ENCODE measurements around the gene CEACAM19. TPM values are rescaled to one million over a fixed set of nuclear protein-coding genes. Genes with fewer than 3 reads are reported as not detected.
"Not testable (repeated sequence)": the region's sequence is repeated elsewhere in the genome, so short reads cannot be mapped to it uniquely, and the experiment has no call there.

Gene CEACAM19
- total RNA-seq, 2 donors from 2014 or later, result 0.27 to 0.39 TPM

- Mint-ChIP-seq H3K36me3 (ENCODE audit: low read depth) (peaks cover 2% of the 10 kb centered on the region), H3K27me3 (peaks cover 8% of the 10 kb centered on the region), H3K27ac (no peak overlapping the region), H3K4me3 (no peak overlapping the region), H3K4me1 (no peaks in the 10 kb centered on the region)
- DNase-seq, result no peak
- no peaks in the 10 kb centered on the region for H3K9me3 ChIP-seq (ENCODE audit: control insufficient read depth, low read length, poor library complexity, severe bottlenecking)
- ATAC-seq, result no peak
Measured at GRCh38 chr19:44668985-44669764, 2.1 kb upstream of the CEACAM19 start.

- H3K27me3 Mint-ChIP-seq; H3K4me1 Mint-ChIP-seq; H3K9me3 ChIP-seq (ENCODE audit: control insufficient read depth, low read length, poor library complexity, severe bottlenecking); H3K4me3 Mint-ChIP-seq; H3K36me3 Mint-ChIP-seq (ENCODE audit: low read depth); ATAC-seq; DNase-seq; H3K27ac Mint-ChIP-seq: not testable (repeated sequence)
Measured at GRCh38 chr19:44670027-44670426, 1.3 kb upstream of the CEACAM19 start.

- Mint-ChIP-seq H3K4me1 (no peaks in the 10 kb centered on the region), H3K27me3 (peaks cover 12% of the 10 kb centered on the region), H3K4me3 (no peak overlapping the region), H3K27ac (no peak overlapping the region), H3K36me3 (ENCODE audit: low read depth) (peaks cover 2% of the 10 kb centered on the region)
- no peak for ATAC-seq
- no peaks in the 10 kb centered on the region for H3K9me3 ChIP-seq (ENCODE audit: control insufficient read depth, low read length, poor library complexity, severe bottlenecking)
- DNase-seq, result no peak
Measured at GRCh38 chr19:44672226-44672625, 944 bp downstream of the CEACAM19 start.

- Mint-ChIP-seq H3K4me3 (no peak overlapping the region), H3K27ac (no peak overlapping the region), H3K4me1 (no peaks in the 10 kb centered on the region), H3K36me3 (ENCODE audit: low read depth) (peaks cover 2% of the 10 kb centered on the region), H3K27me3 (peaks cover 12% of the 10 kb centered on the region)
- H3K9me3 ChIP-seq (ENCODE audit: control insufficient read depth, low read length, poor library complexity, severe bottlenecking), result no peaks in the 10 kb centered on the region
- ATAC-seq (no peak), DNase-seq (no peak)
Measured at GRCh38 chr19:44673510-44673909, 2.2 kb downstream of the CEACAM19 start.

GRCh38 chr19:44675521-44675920, 4.2 kb downstream of the CEACAM19 start:
- H3K4me1 Mint-ChIP-seq, result no peaks in the 10 kb centered on the region
- ATAC-seq (no peak), DNase-seq (no peak)
- H3K4me3 Mint-ChIP-seq, result no peak overlapping the region
- no peaks in the 10 kb centered on the region for H3K9me3 ChIP-seq (ENCODE audit: control insufficient read depth, low read length, poor library complexity, severe bottlenecking)
- no peaks in the 10 kb centered on the region for H3K36me3 Mint-ChIP-seq (ENCODE audit: low read depth)
- no peak overlapping the region for H3K27ac Mint-ChIP-seq
- H3K27me3 Mint-ChIP-seq, result peaks cover 9% of the 10 kb centered on the region

GRCh38 chr19:44677019-44677811, 5.9 kb downstream of the CEACAM19 start:
- no peak overlapping the region for H3K27ac Mint-ChIP-seq
- H3K36me3 Mint-ChIP-seq (ENCODE audit: low read depth), result no peaks in the 10 kb centered on the region
- peaks cover 11% of the 10 kb centered on the region for H3K27me3 Mint-ChIP-seq
- no peaks in the 10 kb centered on the region for H3K9me3 ChIP-seq (ENCODE audit: control insufficient read depth, low read length, poor library complexity, severe bottlenecking)
- H3K4me3 Mint-ChIP-seq, result no peak overlapping the region
- no peak for DNase-seq
- no peaks in the 10 kb centered on the region for H3K4me1 Mint-ChIP-seq
- ATAC-seq, result no peak

- peaks cover 4% of the 10 kb centered on the region for H3K36me3 Mint-ChIP-seq (ENCODE audit: low read depth)
- H3K27me3 Mint-ChIP-seq, result peaks cover 25% of the 10 kb centered on the region
- no peaks in the 10 kb centered on the region for H3K9me3 ChIP-seq (ENCODE audit: control insufficient read depth, low read length, poor library complexity, severe bottlenecking)
- DNase-seq (no peak), ATAC-seq (no peak)
- H3K27ac Mint-ChIP-seq, result no peak overlapping the region
- H3K4me3 Mint-ChIP-seq, result no peak overlapping the region
- H3K4me1 Mint-ChIP-seq, result peaks cover 6% of the 10 kb centered on the region
Measured at GRCh38 chr19:44680536-44680935, 9.3 kb downstream of the CEACAM19 start.

- Mint-ChIP-seq H3K4me3 (no peak overlapping the region), H3K27ac (no peak overlapping the region), H3K27me3 (peaks cover 30% of the 10 kb centered on the region), H3K36me3 (ENCODE audit: low read depth) (peaks cover 4% of the 10 kb centered on the region), H3K4me1 (peaks cover 6% of the 10 kb centered on the region)
- H3K9me3 ChIP-seq (ENCODE audit: control insufficient read depth, low read length, poor library complexity, severe bottlenecking), result no peaks in the 10 kb centered on the region
- no peak for DNase-seq
- no peak for ATAC-seq
Measured at GRCh38 chr19:44681992-44682790, 10.9 kb downstream of the CEACAM19 start.

- ATAC-seq (no peak), DNase-seq (no peak)
- H3K36me3 Mint-ChIP-seq (ENCODE audit: low read depth), result peaks cover 4% of the 10 kb centered on the region
- H3K9me3 ChIP-seq (ENCODE audit: control insufficient read depth, low read length, poor library complexity, severe bottlenecking), result no peaks in the 10 kb centered on the region
- H3K4me1 Mint-ChIP-seq, result peaks cover 6% of the 10 kb centered on the region
- no peak overlapping the region for H3K27ac Mint-ChIP-seq
- H3K27me3 Mint-ChIP-seq, result peaks cover 33% of the 10 kb centered on the region
- peak overlapping the region; percentile 49 for H3K4me3 Mint-ChIP-seq
Measured at GRCh38 chr19:44682807-44683206, 11.5 kb downstream of the CEACAM19 start.

- DNase-seq (no peak), ATAC-seq (no peak)
- H3K27me3 Mint-ChIP-seq, result peaks cover 35% of the 10 kb centered on the region
- H3K9me3 ChIP-seq (ENCODE audit: control insufficient read depth, low read length, poor library complexity, severe bottlenecking), result no peaks in the 10 kb centered on the region
- H3K27ac Mint-ChIP-seq, result no peak overlapping the region
- no peak overlapping the region for H3K4me3 Mint-ChIP-seq
- peaks cover 6% of the 10 kb centered on the region for H3K4me1 Mint-ChIP-seq
- peaks cover 4% of the 10 kb centered on the region for H3K36me3 Mint-ChIP-seq (ENCODE audit: low read depth)
Measured at GRCh38 chr19:44683434-44684210, 12.3 kb downstream of the CEACAM19 start.

GRCh38 chr19:44684396-44684795, 13.1 kb downstream of the CEACAM19 start:
- peaks cover 11% of the 10 kb centered on the region for H3K4me1 Mint-ChIP-seq
- not testable (repeated sequence) for DNase-seq; H3K27ac Mint-ChIP-seq; H3K9me3 ChIP-seq (ENCODE audit: control insufficient read depth, low read length, poor library complexity, severe bottlenecking); H3K36me3 Mint-ChIP-seq (ENCODE audit: low read depth); ATAC-seq; H3K4me3 Mint-ChIP-seq
- H3K27me3 Mint-ChIP-seq, result peaks cover 35% of the 10 kb centered on the region

GRCh38 chr19:44684892-44685863, 13.9 kb downstream of the CEACAM19 start:
- H3K9me3 ChIP-seq (ENCODE audit: control insufficient read depth, low read length, poor library complexity, severe bottlenecking), result no peaks in the 10 kb centered on the region
- Mint-ChIP-seq H3K4me3 (no peak overlapping the region), H3K4me1 (peaks cover 19% of the 10 kb centered on the region), H3K36me3 (ENCODE audit: low read depth) (peaks cover 4% of the 10 kb centered on the region), H3K27ac (no peak overlapping the region), H3K27me3 (peaks cover 34% of the 10 kb centered on the region)
- DNase-seq (no peak), ATAC-seq (no peak)
